ENCODE measurements around the gene RENBP. TPM values are rescaled to one million over a fixed set of nuclear protein-coding genes. Genes with fewer than 3 reads are reported as not detected.

RENBP gene
- total and polyA plus RNA-seq, 5 donors from 2014 or later = 0.62 to 15.3 (median 1.2) TPM

- peak in 1 of 2 donors; percentile 17 for ATAC-seq (ENCODE audit: low read depth in 2 of 2)
- no peaks in the 10 kb centered on the region for H3K27me3 Mint-ChIP-seq
- peaks cover 0 to 48% (median 13%) of the 10 kb centered on the region in 4 donors for H3K4me1 Mint-ChIP-seq
- Histone ChIP-seq H3K36me3 (ENCODE audit: control insufficient read depth, insufficient read depth, low read length) (peaks cover 2% of the 10 kb centered on the region), H3K9me3 (ENCODE audit: control insufficient read depth in 2 of 2, low read length in 2 of 2) (no peaks in the 10 kb centered on the region), H3K27ac (ENCODE audit: insufficient read depth, low read length, poor library complexity, severe bottlenecking) (peak overlapping the region; percentile 41), H3K4me1 (ENCODE audit: control insufficient read depth, insufficient read depth, low read length, poor library complexity, severe bottlenecking) (peaks cover 14% of the 10 kb centered on the region), H3K4me3 (ENCODE audit: low read depth, low read length) (peak overlapping the region; percentile 61), H3K27me3 (ENCODE audit: control insufficient read depth, insufficient read depth, low read length) (no peaks in the 10 kb centered on the region)
- no peak for DNase-seq
- peak overlapping the region; percentile 34 to 86 (median 79) for H3K27ac Mint-ChIP-seq
- no peaks in the 10 kb centered on the region for H3K9me3 Mint-ChIP-seq
- peaks cover 6% of the 10 kb centered on the region for H3K36me3 Mint-ChIP-seq
- peak overlapping the region; percentile 88 to 95 (median 92) for H3K4me3 Mint-ChIP-seq
These were observed 10.2 kb downstream of the RENBP start for GRCh38 chrX:153934148-153934761.

GRCh38 chrX:153933748-153934147, 10.7 kb downstream of the RENBP start:
- H3K9me3 ChIP-seq (ENCODE audit: control insufficient read depth in 2 of 2, low read length in 2 of 2) = no peaks in the 10 kb centered on the region
- peak overlapping the region; percentile 88 to 95 (median 92) for H3K4me3 Mint-ChIP-seq
- no peak for DNase-seq
- H3K4me1 ChIP-seq (ENCODE audit: control insufficient read depth, insufficient read depth, low read length, poor library complexity, severe bottlenecking) = peaks cover 20% of the 10 kb centered on the region
- peaks cover 2% of the 10 kb centered on the region for H3K36me3 ChIP-seq (ENCODE audit: control insufficient read depth, insufficient read depth, low read length)
- no peaks in the 10 kb centered on the region for H3K9me3 Mint-ChIP-seq
- peaks cover 6% of the 10 kb centered on the region for H3K36me3 Mint-ChIP-seq
- peak overlapping the region; percentile 41 for H3K27ac ChIP-seq (ENCODE audit: insufficient read depth, low read length, poor library complexity, severe bottlenecking)
- H3K4me3 ChIP-seq (ENCODE audit: low read depth, low read length) = peak overlapping the region; percentile 61
- ATAC-seq (ENCODE audit: low read depth in 2 of 2) = no peak
- H3K27me3 ChIP-seq (ENCODE audit: control insufficient read depth, insufficient read depth, low read length) = no peaks in the 10 kb centered on the region
- peak overlapping the region; percentile 34 to 86 (median 79) for H3K27ac Mint-ChIP-seq
- H3K4me1 Mint-ChIP-seq = peaks cover 0 to 53% (median 14%) of the 10 kb centered on the region in 4 donors
- H3K27me3 Mint-ChIP-seq = no peaks in the 10 kb centered on the region

- Histone ChIP-seq H3K36me3 (ENCODE audit: control insufficient read depth, insufficient read depth, low read length) (peaks cover 2% of the 10 kb centered on the region), H3K4me3 (ENCODE audit: low read depth, low read length) (no peak overlapping the region), H3K27ac (ENCODE audit: insufficient read depth, low read length, poor library complexity, severe bottlenecking) (peak overlapping the region; percentile 5), H3K4me1 (ENCODE audit: control insufficient read depth, insufficient read depth, low read length, poor library complexity, severe bottlenecking) (peaks cover 27% of the 10 kb centered on the region), H3K9me3 (ENCODE audit: control insufficient read depth in 2 of 2, low read length in 2 of 2) (no peaks in the 10 kb centered on the region), H3K27me3 (ENCODE audit: control insufficient read depth, insufficient read depth, low read length) (no peaks in the 10 kb centered on the region)
- Mint-ChIP-seq H3K27me3 (no peaks in the 10 kb centered on the region), H3K4me1 (peaks cover 4 to 57% (median 16%) of the 10 kb centered on the region in 4 donors), H3K4me3 (peak overlapping the region in 1 of 4 donors; percentile 95), H3K27ac (peak overlapping the region in 1 of 3 donors; percentile 25), H3K36me3 (peaks cover 6% of the 10 kb centered on the region), H3K9me3 (no peaks in the 10 kb centered on the region)
- ATAC-seq (ENCODE audit: low read depth in 2 of 2) (no peak), DNase-seq (no peak)
These were observed 12.1 kb downstream of the RENBP start for GRCh38 chrX:153932220-153932915.

- no peak for ATAC-seq (ENCODE audit: low read depth in 2 of 2)
- Histone ChIP-seq H3K9me3 (ENCODE audit: control insufficient read depth in 2 of 2, low read length in 2 of 2) (no peaks in the 10 kb centered on the region), H3K27me3 (ENCODE audit: control insufficient read depth, insufficient read depth, low read length) (no peaks in the 10 kb centered on the region), H3K4me1 (ENCODE audit: control insufficient read depth, insufficient read depth, low read length, poor library complexity, severe bottlenecking) (peaks cover 33% of the 10 kb centered on the region), H3K4me3 (ENCODE audit: low read depth, low read length) (no peak overlapping the region), H3K27ac (ENCODE audit: insufficient read depth, low read length, poor library complexity, severe bottlenecking) (peak overlapping the region; percentile 5), H3K36me3 (ENCODE audit: control insufficient read depth, insufficient read depth, low read length) (peaks cover 2% of the 10 kb centered on the region)
- Mint-ChIP-seq H3K4me3 (peak overlapping the region in 1 of 4 donors; percentile 61), H3K27me3 (peaks cover 3% of the 10 kb centered on the region), H3K9me3 (no peaks in the 10 kb centered on the region), H3K36me3 (peaks cover 6% of the 10 kb centered on the region), H3K4me1 (peaks cover 4 to 63% (median 18%) of the 10 kb centered on the region in 4 donors), H3K27ac (peak overlapping the region in 1 of 3 donors; percentile 58)
- no peak for DNase-seq
These were observed 12.7 kb downstream of the RENBP start for GRCh38 chrX:153931748-153932147.

GRCh38 chrX:153931151-153931550, 13.3 kb downstream of the RENBP start:
- DNase-seq (no peak), ATAC-seq (ENCODE audit: low read depth in 2 of 2) (no peak)
- Mint-ChIP-seq H3K9me3 (no peaks in the 10 kb centered on the region), H3K27ac (peak overlapping the region; percentile 58 to 97 (median 91)), H3K36me3 (peaks cover 6% of the 10 kb centered on the region), H3K4me3 (peak overlapping the region in 2 of 4 donors; percentile 15 to 61), H3K27me3 (peaks cover 4% of the 10 kb centered on the region), H3K4me1 (peaks cover 4 to 66% (median 17%) of the 10 kb centered on the region in 4 donors)
- peaks cover 2% of the 10 kb centered on the region for H3K36me3 ChIP-seq (ENCODE audit: control insufficient read depth, insufficient read depth, low read length)
- H3K27me3 ChIP-seq (ENCODE audit: control insufficient read depth, insufficient read depth, low read length) = no peaks in the 10 kb centered on the region
- no peaks in the 10 kb centered on the region for H3K9me3 ChIP-seq (ENCODE audit: control insufficient read depth in 2 of 2, low read length in 2 of 2)
- H3K4me3 ChIP-seq (ENCODE audit: low read depth, low read length) = no peak overlapping the region
- H3K27ac ChIP-seq (ENCODE audit: insufficient read depth, low read length, poor library complexity, severe bottlenecking) = no peak overlapping the region
- peaks cover 38% of the 10 kb centered on the region for H3K4me1 ChIP-seq (ENCODE audit: control insufficient read depth, insufficient read depth, low read length, poor library complexity, severe bottlenecking)

- no peaks in the 10 kb centered on the region for H3K27me3 ChIP-seq (ENCODE audit: control insufficient read depth, insufficient read depth, low read length)
- peaks cover 44% of the 10 kb centered on the region for H3K4me1 ChIP-seq (ENCODE audit: control insufficient read depth, insufficient read depth, low read length, poor library complexity, severe bottlenecking)
- ATAC-seq (ENCODE audit: low read depth in 2 of 2) (no peak), DNase-seq (no peak)
- peaks cover 2% of the 10 kb centered on the region for H3K36me3 ChIP-seq (ENCODE audit: control insufficient read depth, insufficient read depth, low read length)
- H3K4me1 Mint-ChIP-seq = peaks cover 4 to 67% (median 16%) of the 10 kb centered on the region in 4 donors
- H3K27me3 Mint-ChIP-seq = peaks cover 4% of the 10 kb centered on the region
- H3K9me3 ChIP-seq (ENCODE audit: control insufficient read depth in 2 of 2, low read length in 2 of 2) = no peaks in the 10 kb centered on the region
- H3K4me3 ChIP-seq (ENCODE audit: low read depth, low read length) = no peak overlapping the region
- no peaks in the 10 kb centered on the region for H3K9me3 Mint-ChIP-seq
- peak overlapping the region in 2 of 3 donors; percentile 32 to 91 for H3K27ac Mint-ChIP-seq
- H3K27ac ChIP-seq (ENCODE audit: insufficient read depth, low read length, poor library complexity, severe bottlenecking) = no peak overlapping the region
- H3K4me3 Mint-ChIP-seq = peak overlapping the region in 3 of 4 donors; percentile 54 to 62 (median 61)
- H3K36me3 Mint-ChIP-seq = peaks cover 6% of the 10 kb centered on the region
These were observed 14.2 kb downstream of the RENBP start for GRCh38 chrX:153930011-153930910.

- Mint-ChIP-seq H3K9me3 (no peaks in the 10 kb centered on the region), H3K27ac (peak overlapping the region in 2 of 3 donors; percentile 28 to 32), H3K36me3 (peaks cover 6% of the 10 kb centered on the region), H3K27me3 (peaks cover 4% of the 10 kb centered on the region), H3K4me3 (peak overlapping the region; percentile 54 to 98 (median 82)), H3K4me1 (peaks cover 4 to 73% (median 16%) of the 10 kb centered on the region in 4 donors)
- Histone ChIP-seq H3K9me3 (ENCODE audit: control insufficient read depth in 2 of 2, low read length in 2 of 2) (no peaks in the 10 kb centered on the region), H3K36me3 (ENCODE audit: control insufficient read depth, insufficient read depth, low read length) (peaks cover 2% of the 10 kb centered on the region), H3K4me3 (ENCODE audit: low read depth, low read length) (no peak overlapping the region), H3K27ac (ENCODE audit: insufficient read depth, low read length, poor library complexity, severe bottlenecking) (no peak overlapping the region), H3K27me3 (ENCODE audit: control insufficient read depth, insufficient read depth, low read length) (no peaks in the 10 kb centered on the region), H3K4me1 (ENCODE audit: control insufficient read depth, insufficient read depth, low read length, poor library complexity, severe bottlenecking) (peaks cover 51% of the 10 kb centered on the region)
- no peak for DNase-seq
- no peak for ATAC-seq (ENCODE audit: low read depth in 2 of 2)
These were observed 14.9 kb downstream of the RENBP start for GRCh38 chrX:153929576-153929975.
